Adrenal gland (tissue), 5 donors: ENCODE measurements around the gene CACNG1.

Experiments
- CTCF ChIP-seq, 6 experiments: fragments of 450-650 bp in 4 of 6; fragments of 200-600 bp in 2 of 6; sonication (generic) in 1 of 6; IDR thresholded peaks; 1 replicate in 5 of 6; 2 replicates in 1 of 6; pipeline versions ENCODE4 v1.5.1 to v1.8.0; 2016 to 2021; ENCODE audit warnings: antibody characterized with exemption in 6 of 6, mild to moderate bottlenecking in 2 of 6, moderate library complexity in 1 of 6
- POLR2A ChIP-seq, 2 donors: fragments of 450-650 bp; IDR thresholded peaks; one replicate each; pipeline ENCODE4 v1.6.1; 2017; ENCODE audit warnings: antibody characterized with exemption in 2 of 2, mild to moderate bottlenecking in 2 of 2, moderate library complexity in 1 of 2
- donor health status: DM: no; HTN: no; CAD: no.

- no peak for TF ChIP-seq POLR2A (IDR thresholded peaks at IDR 0.05)
- no peak for TF ChIP-seq CTCF (IDR thresholded peaks at IDR 0.05)
These were observed 31.9 kb downstream of the CACNG1 start for GRCh38 chr17:67076290-67076689.
